HG03575 (cell line): ENCODE results near the gene C13orf46.
"Not testable (repeated sequence)": the region's sequence is repeated elsewhere in the genome, so short reads cannot be mapped to it uniquely, and the experiment has no call there.

ENCODE experiments used
- ATAC-seq: cut with Tn5 transposase; IDR thresholded peaks from one replicate; pipeline ENCODE4 v1.9.1; 2021; ENCODE audit not compliant: unreplicated experiment, insufficient number of reproducible peaks, low FRiP score; ENCODE audit errors: extremely low read depth

C13orf46 gene

GRCh38 chr13:113973218-113974164 lies at the start of gene C13orf46:
TSS of gene C13orf46 (minus strand) at chr13:113974076. CDS start at chr13:113973997, 79 bp downstream.
- ATAC-seq, result no peak

- ATAC-seq, result no peak
Measured at GRCh38 chr13:114022876-114023275, 49.0 kb upstream of the C13orf46 start.

GRCh38 chr13:114022309-114022669 lies 48.4 kb upstream of the C13orf46 start:
- ATAC-seq, result no peak

- ATAC-seq, result no peak
Measured at GRCh38 chr13:114021464-114022308, 47.8 kb upstream of the C13orf46 start.

- no peak for ATAC-seq
Measured at GRCh38 chr13:114020750-114021463, 47.0 kb upstream of the C13orf46 start.

- not testable (repeated sequence) for ATAC-seq
Measured at GRCh38 chr13:114020134-114020533, 46.3 kb upstream of the C13orf46 start.

- no peak for ATAC-seq
Measured at GRCh38 chr13:114019367-114019766, 45.5 kb upstream of the C13orf46 start.

- ATAC-seq, result no peak
Measured at GRCh38 chr13:114018461-114019055, 44.7 kb upstream of the C13orf46 start.

- no peak for ATAC-seq
Measured at GRCh38 chr13:114017966-114018365, 44.1 kb upstream of the C13orf46 start.

GRCh38 chr13:114017028-114017630 lies 43.3 kb upstream of the C13orf46 start:
- ATAC-seq, result no peak

GRCh38 chr13:114016321-114017027 lies 42.6 kb upstream of the C13orf46 start:
- ATAC-seq, result no peak

- ATAC-seq, result no peak
Measured at GRCh38 chr13:114015969-114016295, 42.1 kb upstream of the C13orf46 start.

GRCh38 chr13:114015111-114015968 lies 41.5 kb upstream of the C13orf46 start:
- no peak for ATAC-seq

- no peak for ATAC-seq
Measured at GRCh38 chr13:114013952-114014629, 40.2 kb upstream of the C13orf46 start.

GRCh38 chr13:114013336-114013735 lies 39.5 kb upstream of the C13orf46 start:
- ATAC-seq, result no peak

GRCh38 chr13:114012921-114013320 lies 39.0 kb upstream of the C13orf46 start:
- no peak for ATAC-seq

GRCh38 chr13:114012141-114012540 lies 38.3 kb upstream of the C13orf46 start:
- no peak for ATAC-seq
